ENCODE data around the gene S100PBP. TPM values are rescaled to one million over a fixed set of nuclear protein-coding genes. Genes with fewer than 3 reads are reported as not detected.
A peak's percentile ranks its signal among the peaks of the same experiment; 100 is the strongest.

S100PBP gene
- total RNA-seq, 1 donor from 2014 or later, result 11.1 TPM

- H3K36me3 ChIP-seq, result peaks cover 48% of the 10 kb centered on the region
- no peaks in the 10 kb centered on the region for H3K9me3 ChIP-seq (replicated peaks)
- H3K27me3 ChIP-seq (ENCODE audit: low read depth), result no peaks in the 10 kb centered on the region
- H3K4me3 ChIP-seq, result no peak overlapping the region
- intact Hi-C loops (cut with micrococcal nuclease), result no loop called here
- peaks cover 47% of the 10 kb centered on the region for H3K4me1 ChIP-seq
- DNase-seq, result no peak
- TF ChIP-seq CTCF (IDR thresholded peaks at IDR 0.05; ENCODE audit: borderline replicate concordance), result no peak
- H3K27ac ChIP-seq (replicated peaks), result no peak overlapping the region
These were observed 7.1 kb upstream of the S100PBP start for GRCh38 chr1:32810358-32810757.

- Histone ChIP-seq H3K27me3 (ENCODE audit: low read depth) (no peaks in the 10 kb centered on the region), H3K4me1 (peaks cover 53% of the 10 kb centered on the region), H3K4me3 (no peak overlapping the region), H3K36me3 (peaks cover 39% of the 10 kb centered on the region), H3K27ac (replicated peaks) (no peak overlapping the region), H3K9me3 (replicated peaks) (no peaks in the 10 kb centered on the region)
- TF ChIP-seq CTCF (IDR thresholded peaks at IDR 0.05; ENCODE audit: borderline replicate concordance), result no peak
- no peak for DNase-seq
- intact Hi-C loops (cut with micrococcal nuclease), result no loop called here
These were observed 6.2 kb upstream of the S100PBP start for GRCh38 chr1:32811265-32811664.

GRCh38 chr1:32811917-32812316, 5.5 kb upstream of the S100PBP start:
- peaks cover 35% of the 10 kb centered on the region for H3K36me3 ChIP-seq
- intact Hi-C loops (cut with micrococcal nuclease), result no loop called here
- H3K27ac ChIP-seq (replicated peaks), result no peak overlapping the region
- peaks cover 53% of the 10 kb centered on the region for H3K4me1 ChIP-seq
- no peak for DNase-seq
- no peak overlapping the region for H3K4me3 ChIP-seq
- no peaks in the 10 kb centered on the region for H3K27me3 ChIP-seq (ENCODE audit: low read depth)
- no peak for TF ChIP-seq CTCF (IDR thresholded peaks at IDR 0.05; ENCODE audit: borderline replicate concordance)
- H3K9me3 ChIP-seq (replicated peaks), result no peaks in the 10 kb centered on the region

GRCh38 chr1:32813941-32814739, 3.3 kb upstream of the S100PBP start:
- H3K4me3 ChIP-seq, result no peak overlapping the region
- no peak for DNase-seq
- intact Hi-C loops (cut with micrococcal nuclease), result no loop called here
- H3K27ac ChIP-seq (replicated peaks), result no peak overlapping the region
- peaks cover 17% of the 10 kb centered on the region for H3K36me3 ChIP-seq
- no peak for TF ChIP-seq CTCF (IDR thresholded peaks at IDR 0.05; ENCODE audit: borderline replicate concordance)
- peaks cover 65% of the 10 kb centered on the region for H3K4me1 ChIP-seq
- H3K27me3 ChIP-seq (ENCODE audit: low read depth), result no peaks in the 10 kb centered on the region
- no peaks in the 10 kb centered on the region for H3K9me3 ChIP-seq (replicated peaks)

- no peak for TF ChIP-seq CTCF (IDR thresholded peaks at IDR 0.05; ENCODE audit: borderline replicate concordance)
- intact Hi-C loops (cut with micrococcal nuclease), result no loop called here
- no peak for DNase-seq
- Histone ChIP-seq H3K4me1 (peaks cover 78% of the 10 kb centered on the region), H3K4me3 (peak overlapping the region; percentile 94), H3K27me3 (ENCODE audit: low read depth) (no peaks in the 10 kb centered on the region), H3K36me3 (no peaks in the 10 kb centered on the region), H3K9me3 (replicated peaks) (no peaks in the 10 kb centered on the region), H3K27ac (replicated peaks) (peak overlapping the region; percentile 98)
These were observed 736 bp upstream of the S100PBP start for GRCh38 chr1:32816676-32817158.
